Neural cell (in vitro differentiated cells): ENCODE data around the gene SLC11A2.

Source experiments
- CTCF ChIP-seq: fragments of 450-650 bp; IDR thresholded peaks from 2 replicates; pipeline ENCODE4 v1.5.1; 2014; ENCODE audit warnings: antibody characterized with exemption, mild to moderate bottlenecking, moderate library complexity; ENCODE audit not compliant: poor library complexity, severe bottlenecking
- EP300 ChIP-seq: fragments of 450-650 bp; conservative IDR thresholded peaks from 2 replicates; pipeline ENCODE4 v1.6.1; 2014; ENCODE audit warnings: antibody characterized with exemption, mild to moderate bottlenecking, moderate library complexity; ENCODE audit not compliant: poor library complexity, severe bottlenecking
- EZH2 ChIP-seq: fragments of 200-600, 300-800 bp; shearing (Covaris generic), sonication (generic); IDR thresholded peaks from 2 replicates; pipeline ENCODE4 v1.6.1; 2014; ENCODE audit warnings: antibody characterized with exemption, low read length, borderline replicate concordance, mild to moderate bottlenecking; ENCODE audit not compliant: insufficient read depth, poor library complexity, severe bottlenecking
- POLR2AphosphoS5 ChIP-seq: IDR thresholded peaks from 2 replicates; pipeline ENCODE4 v1.6.1; 2012
- REST ChIP-seq: IDR thresholded peaks from 2 replicates; pipeline ENCODE4 v1.6.1; 2012; ENCODE audit warnings: borderline replicate concordance
- SMC3 ChIP-seq: fragments of 450-650 bp; conservative IDR thresholded peaks from 2 replicates; pipeline ENCODE4 v1.6.1; 2014; ENCODE audit warnings: antibody characterized with exemption, mild to moderate bottlenecking, moderate library complexity; ENCODE audit not compliant: poor library complexity
- TAF1 ChIP-seq: IDR thresholded peaks from 2 replicates; pipeline ENCODE4 v1.6.1; 2012; ENCODE audit warnings: low read depth

GRCh38 chr12:50952510-50952909 is 73.7 kb downstream of the SLC11A2 start, which contains the start of gene HIGD1C:
- TF ChIP-seq CTCF (no peak), EP300 (no peak), SMC3 (no peak), EZH2 (no peak), TAF1 (no peak), REST (no peak), POLR2AphosphoS5 (no peak)
